ENCODE data around the gene NR1D1. TPM values are rescaled to one million over a fixed set of nuclear protein-coding genes. Genes with fewer than 3 reads are reported as not detected.
A peak's percentile ranks its signal among the peaks of the same experiment; 100 is the strongest.

NR1D1 gene
- total RNA-seq, 2 donors from 2014 or later = 2.3 to 5.9 TPM

GRCh38 chr17:40073454-40074174, 26.8 kb downstream of the NR1D1 start:
- TF ChIP-seq CTCF (IDR thresholded peaks at IDR 0.05) (no peak), POLR2A (IDR thresholded peaks at IDR 0.05) (no peak)
- H3K4me1 ChIP-seq = peaks cover 87% of the 10 kb centered on the region
- no peak for DNase-seq
- no peak overlapping the region for H3K4me3 ChIP-seq
- H3K27ac ChIP-seq = peak overlapping the region; percentile 90 to 98 (median 98)
- no peaks in the 10 kb centered on the region for H3K27me3 ChIP-seq
- intact Hi-C loops (cut with DNase I) = no loop called here
- H3K9me3 ChIP-seq = no peaks in the 10 kb centered on the region
- 75 to 81% methylated on average over 7 of the region's 7 CpGs for WGBS, 2 donors
- ATAC-seq = no peak
- H3K36me3 ChIP-seq (replicated peaks in 1 of 2; ENCODE audit: insufficient read depth in 1 of 2, low read depth in 2 of 2) = no peaks in the 10 kb centered on the region

- Histone ChIP-seq H3K27ac (peak overlapping the region; percentile 90 to 98 (median 98)), H3K4me1 (peaks cover 95% of the 10 kb centered on the region), H3K4me3 (no peak overlapping the region), H3K27me3 (no peaks in the 10 kb centered on the region), H3K36me3 (replicated peaks in 1 of 2; ENCODE audit: insufficient read depth in 1 of 2, low read depth in 2 of 2) (no peaks in the 10 kb centered on the region), H3K9me3 (no peaks in the 10 kb centered on the region)
- ATAC-seq (no peak), DNase-seq (peak; percentile 30 to 67 (median 58))
- 4 to 9% methylated on average over 3 to 8 of the region's 8 CpGs for WGBS, 2 donors
- TF ChIP-seq POLR2A (IDR thresholded peaks at IDR 0.05) (peak in 1 of 3 donors; percentile 18), CTCF (IDR thresholded peaks at IDR 0.05) (no peak)
- intact Hi-C loops (cut with DNase I) = no loop called here
Observed at GRCh38 chr17:40072735-40073346, 27.5 kb downstream of the NR1D1 start.

- H3K4me1 ChIP-seq = peaks cover 100% of the 10 kb centered on the region
- intact Hi-C loops (cut with DNase I) = no loop called here
- peak; percentile 39 for ATAC-seq
- DNase-seq = peak; percentile 87 to 98 (median 94)
- WGBS, 2 donors = 4 to 9% methylated on average over 4 to 19 of the region's 19 CpGs
- H3K4me3 ChIP-seq = no peak overlapping the region
- TF ChIP-seq CTCF (IDR thresholded peaks at IDR 0.05) (no peak), POLR2A (IDR thresholded peaks at IDR 0.05) (no peak)
- no peaks in the 10 kb centered on the region for H3K9me3 ChIP-seq
- H3K27ac ChIP-seq = peak overlapping the region; percentile 90 to 98 (median 98)
- no peaks in the 10 kb centered on the region for H3K27me3 ChIP-seq
- H3K36me3 ChIP-seq (replicated peaks in 1 of 2; ENCODE audit: insufficient read depth in 1 of 2, low read depth in 2 of 2) = no peaks in the 10 kb centered on the region
Observed at GRCh38 chr17:40072040-40072734, 28.2 kb downstream of the NR1D1 start.

GRCh38 chr17:40071313-40072039, 28.9 kb downstream of the NR1D1 start:
- DNase-seq = peak; percentile 85 to 96 (median 96)
- Histone ChIP-seq H3K27ac (peak overlapping the region; percentile 90 to 98 (median 98)), H3K9me3 (no peaks in the 10 kb centered on the region), H3K27me3 (no peaks in the 10 kb centered on the region), H3K4me3 (no peak overlapping the region), H3K36me3 (replicated peaks in 1 of 2; ENCODE audit: insufficient read depth in 1 of 2, low read depth in 2 of 2) (no peaks in the 10 kb centered on the region), H3K4me1 (peaks cover 93% of the 10 kb centered on the region)
- intact Hi-C loops (cut with DNase I) = no loop called here
- ATAC-seq = peak; percentile 32
- 18% methylated on average over 3 to 16 of the region's 16 CpGs for WGBS, 2 donors
- TF ChIP-seq POLR2A (IDR thresholded peaks at IDR 0.05) (peak; percentile 17 to 73 (median 43)), CTCF (IDR thresholded peaks at IDR 0.05) (peak in 2 of 7 experiments; percentile 1 to 2)

Data from body of pancreas (tissue), 4 donors.